HG03378 (cell line): Measurements from ENCODE around the gene LAMTOR1.

Experiments used
- ATAC-seq: cut with Tn5 transposase; IDR thresholded peaks from one replicate; pipeline ENCODE4 v1.9.1; 2021; ENCODE audit warnings: mild to moderate bottlenecking, moderate library complexity; ENCODE audit not compliant: unreplicated experiment

The LAMTOR1 gene

GRCh38 chr11:72083414-72083813, 19.7 kb downstream of the LAMTOR1 start:
- no peak for ATAC-seq

- ATAC-seq, result no peak
Observed at GRCh38 chr11:72081821-72082453, 21.2 kb downstream of the LAMTOR1 start.

GRCh38 chr11:72081184-72081644, 21.9 kb downstream of the LAMTOR1 start:
- no peak for ATAC-seq

GRCh38 chr11:72080326-72081183, 22.5 kb downstream of the LAMTOR1 start, which contains the start of the genes LRRC51 and NUMA1:
Gene LRRC51, plus strand, starts transcription at chr11:72080850. Its CDS starts 8,234 bp downstream, at chr11:72089084.
Gene NUMA1, minus strand, starts transcription at chr11:72080542. Its CDS starts 44,599 bp downstream, at chr11:72035943.
- peak; percentile 93 for ATAC-seq

- no peak for ATAC-seq
Observed at GRCh38 chr11:72079819-72080325, 23.2 kb downstream of the LAMTOR1 start.

GRCh38 chr11:72078477-72078876, 24.6 kb downstream of the LAMTOR1 start:
- no peak for ATAC-seq

- no peak for ATAC-seq
Observed at GRCh38 chr11:72075756-72076155, 27.3 kb downstream of the LAMTOR1 start.

GRCh38 chr11:72075109-72075508, 28.0 kb downstream of the LAMTOR1 start:
- no peak for ATAC-seq

GRCh38 chr11:72072348-72072747, 30.7 kb downstream of the LAMTOR1 start:
- ATAC-seq, result no peak

- no peak for ATAC-seq
Observed at GRCh38 chr11:72070491-72070890, 32.6 kb downstream of the LAMTOR1 start.

GRCh38 chr11:72069787-72070251, 33.3 kb downstream of the LAMTOR1 start:
- peak; percentile 45 for ATAC-seq

GRCh38 chr11:72069200-72069599, 33.9 kb downstream of the LAMTOR1 start:
- ATAC-seq, result no peak

- no peak for ATAC-seq
Observed at GRCh38 chr11:72067676-72068075, 35.4 kb downstream of the LAMTOR1 start.

GRCh38 chr11:72067266-72067665, 35.8 kb downstream of the LAMTOR1 start:
- ATAC-seq, result no peak

GRCh38 chr11:72066855-72067254, 36.2 kb downstream of the LAMTOR1 start:
- no peak for ATAC-seq

GRCh38 chr11:72061739-72062396, 41.2 kb downstream of the LAMTOR1 start:
- no peak for ATAC-seq

GRCh38 chr11:72058416-72059034, 44.6 kb downstream of the LAMTOR1 start:
- ATAC-seq, result no peak

- no peak for ATAC-seq
Observed at GRCh38 chr11:72048766-72049460, 54.2 kb downstream of the LAMTOR1 start.
